ENCODE results near the gene EIF2S3B.
A peak's percentile ranks its signal among the peaks of the same experiment; 100 is the strongest.
"Not testable (repeated sequence)": the region's sequence is repeated elsewhere in the genome, so short reads cannot be mapped to it uniquely, and the experiment has no call there.

Gene EIF2S3B

GRCh38 chr12:10505620-10506019 is at the start of gene EIF2S3B:
Gene EIF2S3B (plus strand): TSS chr12:10505890. CDS start chr12:10505903, 13 bp downstream.
- no peak for FAIRE-seq

- FAIRE-seq: no peak
These were observed 48.8 kb upstream of the EIF2S3B start for GRCh38 chr12:10456856-10457255.

- FAIRE-seq: no peak
These were observed 47.9 kb upstream of the EIF2S3B start for GRCh38 chr12:10457760-10458159.

- FAIRE-seq: no peak
These were observed 39.4 kb upstream of the EIF2S3B start for GRCh38 chr12:10466311-10466710.

- no peak for FAIRE-seq
These were observed 36.0 kb upstream of the EIF2S3B start for GRCh38 chr12:10469701-10470100.

- FAIRE-seq: not testable (repeated sequence)
These were observed 32.9 kb upstream of the EIF2S3B start for GRCh38 chr12:10472808-10473207.

- not testable (repeated sequence) for FAIRE-seq
These were observed 23.8 kb upstream of the EIF2S3B start for GRCh38 chr12:10481901-10482300.

- not testable (repeated sequence) for FAIRE-seq
These were observed 18.4 kb upstream of the EIF2S3B start for GRCh38 chr12:10487328-10487727.

- no peak for FAIRE-seq
These were observed 13.9 kb upstream of the EIF2S3B start for GRCh38 chr12:10491766-10492165.

- FAIRE-seq: no peak
These were observed 8.1 kb upstream of the EIF2S3B start for GRCh38 chr12:10497602-10498001.

- FAIRE-seq: no peak
These were observed 7.6 kb upstream of the EIF2S3B start for GRCh38 chr12:10498042-10498441.

GRCh38 chr12:10501030-10501429 is 4.7 kb upstream of the EIF2S3B start:
- no peak for FAIRE-seq

GRCh38 chr12:10503460-10503859 is 2.2 kb upstream of the EIF2S3B start:
- no peak for FAIRE-seq

- FAIRE-seq: no peak
These were observed 6.2 kb downstream of the EIF2S3B start for GRCh38 chr12:10511756-10512355.

- FAIRE-seq: no peak
These were observed 7.1 kb downstream of the EIF2S3B start for GRCh38 chr12:10512798-10513197.

- FAIRE-seq: no peak
These were observed 15.9 kb downstream of the EIF2S3B start for GRCh38 chr12:10521555-10521954.

- FAIRE-seq: peak; percentile 9
These were observed 22.7 kb downstream of the EIF2S3B start for GRCh38 chr12:10528174-10528953.

GRCh38 chr12:10529603-10530002 is 23.9 kb downstream of the EIF2S3B start:
- FAIRE-seq: no peak

- no peak for FAIRE-seq
These were observed 32.0 kb downstream of the EIF2S3B start for GRCh38 chr12:10537721-10538120.

- FAIRE-seq: no peak
These were observed 35.1 kb downstream of the EIF2S3B start for GRCh38 chr12:10540776-10541205.

- no peak for FAIRE-seq
These were observed 37.8 kb downstream of the EIF2S3B start for GRCh38 chr12:10543499-10543898.

GRCh38 chr12:10551375-10551774 is 45.7 kb downstream of the EIF2S3B start:
- FAIRE-seq: no peak

GRCh38 chr12:10553148-10553547 is 47.5 kb downstream of the EIF2S3B start:
- no peak for FAIRE-seq

GRCh38 chr12:10554228-10554755 is 48.6 kb downstream of the EIF2S3B start:
- FAIRE-seq: no peak
